SK-N-MC (cell line): Measurements from ENCODE around the gene STKLD1.

Experiments used
- EZH2 ChIP-seq: fragments of 200-600 bp; sonication (generic); IDR thresholded peaks from one replicate; pipeline ENCODE4 v1.6.1; 2017; ENCODE audit warnings: antibody characterized with exemption
- FOXP2 ChIP-seq: optimal IDR thresholded peaks from 2 replicates; pipeline ENCODE3; 2011; ENCODE audit warnings: mild to moderate bottlenecking, moderate library complexity; ENCODE audit not compliant: insufficient read depth; ENCODE audit errors: extremely low read length, control extremely low read depth
- POLR2AphosphoS5 ChIP-seq: IDR thresholded peaks from 2 replicates; pipeline ENCODE4 v1.6.1; 2012; ENCODE audit warnings: mild to moderate bottlenecking, low read depth, low read length, borderline replicate concordance

GRCh38 chr9:133333011-133333410 lies 43.2 kb upstream of the STKLD1 start:
- TF ChIP-seq EZH2 (no peak), POLR2AphosphoS5 (no peak), FOXP2 (no peak)
